Esophagus muscularis mucosa (tissue), 4 donors: ENCODE data around the gene SERINC5.

ENCODE experiments used
- CTCF ChIP-seq, 3 experiments: fragments of 200-600 bp in 2 of 3; fragments of 450-650 bp in 1 of 3; sonication (generic) in 2 of 3; IDR thresholded peaks; one replicate each; pipeline ENCODE4 v1.5.1; 2017 to 2019; ENCODE audit warnings: antibody characterized with exemption in 3 of 3, mild to moderate bottlenecking in 2 of 3, moderate library complexity in 1 of 3
- EP300 ChIP-seq: sonication (generic); formaldehyde crosslinking; IDR thresholded peaks from one replicate; pipeline ENCODE4 v1.6.1; 2017; ENCODE audit warnings: antibody characterized with exemption
- POLR2AphosphoS5 ChIP-seq, 2 donors: sonication (generic); formaldehyde crosslinking; IDR thresholded peaks; one replicate each; pipeline ENCODE4 v1.6.1; 2017; ENCODE audit warnings: antibody characterized with exemption in 2 of 2

GRCh38 chr5:80129146-80129545 lies 126.7 kb downstream of the SERINC5 start:
- no peak for TF ChIP-seq CTCF (IDR thresholded peaks at IDR 0.05)
- no peak for TF ChIP-seq EP300
- no peak for TF ChIP-seq POLR2AphosphoS5 (IDR thresholded peaks at IDR 0.05)
